WTC11 (cell line): ENCODE measurements around the gene RBCK1.

ENCODE experiments used
- CREB1 ChIP-seq: sonication (generic); formaldehyde crosslinking; IDR thresholded peaks from 2 replicates; pipeline ENCODE4 v1.8.0; 2023; ENCODE audit warnings: mild to moderate bottlenecking, missing genetic modification reagents
- CTCF ChIP-seq: fragments of 200-600 bp; IDR thresholded peaks from 2 replicates; pipeline ENCODE4 v1.8.0; 2022; ENCODE audit warnings: antibody characterized with exemption
- E2F4 ChIP-seq: sonication (generic); formaldehyde crosslinking; IDR thresholded peaks from 2 replicates; pipeline ENCODE4 v1.8.1; 2022; ENCODE audit warnings: low read depth, mild to moderate bottlenecking, moderate library complexity, missing genetic modification reagents, borderline replicate concordance
- ERG ChIP-seq: fragments of 250-450 bp; sonication (Bioruptor Pico); IDR thresholded peaks from 2 replicates; pipeline ENCODE4 v1.8.0; 2021; ENCODE audit warnings: mild to moderate bottlenecking
- IRF1 ChIP-seq: sonication (generic); formaldehyde crosslinking; IDR thresholded peaks from 2 replicates; pipeline ENCODE4 v1.8.0; 2023; ENCODE audit warnings: missing genetic modification reagents
- MAX ChIP-seq: sonication (generic); formaldehyde crosslinking; IDR thresholded peaks from 2 replicates; pipeline ENCODE4 v1.8.0; 2022; ENCODE audit warnings: mild to moderate bottlenecking, missing genetic modification reagents
- NFYB ChIP-seq: sonication (generic); formaldehyde crosslinking; conservative IDR thresholded peaks from 2 replicates; pipeline ENCODE4 v1.8.0; 2022; ENCODE audit warnings: low read depth, missing genetic modification reagents
- NR2C2 ChIP-seq: sonication (generic); formaldehyde crosslinking; IDR thresholded peaks from 2 replicates; pipeline ENCODE4 v1.8.0; 2022; ENCODE audit warnings: mild to moderate bottlenecking, missing genetic modification reagents
- SOX15 ChIP-seq: fragments of 250-450 bp; sonication (Bioruptor Pico); IDR thresholded peaks from 2 replicates; pipeline ENCODE4 v1.9.0; 2021; ENCODE audit warnings: mild to moderate bottlenecking
- USF1 ChIP-seq: sonication (generic); formaldehyde crosslinking; IDR thresholded peaks from 2 replicates; pipeline ENCODE4 v1.8.0; 2022; ENCODE audit warnings: mild to moderate bottlenecking, missing genetic modification reagents
- ZNF121 ChIP-seq: sonication (generic); formaldehyde crosslinking; IDR thresholded peaks from 2 replicates; pipeline ENCODE4 v1.8.0; 2023; ENCODE audit warnings: missing genetic modification reagents
- ZNF138 ChIP-seq: sonication (generic); formaldehyde crosslinking; conservative IDR thresholded peaks from 2 replicates; pipeline ENCODE4 v1.8.1; 2022; ENCODE audit warnings: mild to moderate bottlenecking, moderate library complexity, missing genetic modification reagents
- ZNF281 ChIP-seq: sonication (generic); formaldehyde crosslinking; IDR thresholded peaks from 2 replicates; pipeline ENCODE4 v1.8.0; 2023; ENCODE audit warnings: mild to moderate bottlenecking, missing genetic modification reagents
- ZNF512 ChIP-seq: sonication (generic); formaldehyde crosslinking; IDR thresholded peaks from 2 replicates; pipeline ENCODE4 v1.8.1; 2022; ENCODE audit warnings: missing genetic modification reagents, borderline replicate concordance

GRCh38 chr20:368915-369314, 39.2 kb upstream of the RBCK1 start:
- no peak for TF ChIP-seq CTCF
- no peak for TF ChIP-seq USF1 (CRISPR knock-in tag)
- TF ChIP-seq ZNF512: no peak
- TF ChIP-seq ERG (CRISPR knock-in tag): no peak
- no peak for TF ChIP-seq ZNF138 (CRISPR knock-in tag)
- no peak for TF ChIP-seq ZNF121 (CRISPR knock-in tag)
- TF ChIP-seq NR2C2: no peak
- no peak for TF ChIP-seq SOX15 (CRISPR knock-in tag)
- no peak for TF ChIP-seq E2F4 (CRISPR knock-in tag)
- TF ChIP-seq CREB1 (CRISPR knock-in tag): no peak
- no peak for TF ChIP-seq MAX (CRISPR knock-in tag)
- TF ChIP-seq ZNF281 (CRISPR knock-in tag): no peak
- no peak for TF ChIP-seq NFYB (CRISPR knock-in tag)
- TF ChIP-seq IRF1 (CRISPR knock-in tag): no peak
